Measurements from ENCODE around the gene PCIF1.
"Not testable (repeated sequence)": the region's sequence is repeated elsewhere in the genome, so short reads cannot be mapped to it uniquely, and the experiment has no call there.

The PCIF1 gene

DNA sequence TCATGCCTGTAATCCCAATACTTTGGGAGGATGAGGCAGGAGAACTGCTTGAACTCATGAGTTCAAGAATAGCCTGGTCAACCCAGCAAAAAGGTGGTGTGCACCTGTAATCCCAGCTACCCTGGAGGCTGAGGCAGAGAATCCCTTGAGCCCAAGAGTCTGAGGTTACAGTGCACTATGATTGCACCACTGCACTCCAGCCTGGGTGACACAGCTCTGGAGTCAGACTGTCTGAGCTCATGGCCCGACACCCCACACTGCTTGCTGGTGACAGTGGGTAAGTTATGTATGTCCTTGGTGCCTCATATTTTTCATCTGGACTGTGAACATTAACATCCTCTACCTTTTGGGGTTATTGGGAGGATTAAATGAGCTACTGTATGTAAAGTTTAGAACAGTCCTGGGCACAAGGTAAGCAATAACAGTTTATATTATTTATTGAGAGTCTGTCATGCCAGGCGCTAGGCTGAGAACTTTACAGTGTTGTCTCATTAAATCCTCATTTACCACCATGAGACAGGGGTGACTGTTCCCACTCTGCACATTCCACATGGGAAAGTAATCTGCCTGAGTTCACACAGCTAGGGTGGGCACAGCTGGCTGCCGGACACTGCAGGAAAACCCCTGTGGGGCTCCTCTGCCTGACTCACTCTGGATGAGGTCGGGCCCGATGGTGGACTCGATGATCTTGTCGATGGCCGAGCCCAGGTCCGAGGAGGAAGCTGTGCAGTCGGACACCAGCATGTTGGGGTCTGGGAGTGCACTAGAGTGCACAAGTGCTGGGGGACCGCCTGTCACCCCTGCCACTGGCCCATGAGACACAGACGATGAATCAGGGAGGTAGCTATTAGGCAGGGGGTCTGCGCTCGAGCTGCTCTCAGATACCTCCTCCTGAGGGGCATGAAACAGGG is 34.6 kb downstream of the PCIF1 start:
- no peak for FAIRE-seq

DNA sequence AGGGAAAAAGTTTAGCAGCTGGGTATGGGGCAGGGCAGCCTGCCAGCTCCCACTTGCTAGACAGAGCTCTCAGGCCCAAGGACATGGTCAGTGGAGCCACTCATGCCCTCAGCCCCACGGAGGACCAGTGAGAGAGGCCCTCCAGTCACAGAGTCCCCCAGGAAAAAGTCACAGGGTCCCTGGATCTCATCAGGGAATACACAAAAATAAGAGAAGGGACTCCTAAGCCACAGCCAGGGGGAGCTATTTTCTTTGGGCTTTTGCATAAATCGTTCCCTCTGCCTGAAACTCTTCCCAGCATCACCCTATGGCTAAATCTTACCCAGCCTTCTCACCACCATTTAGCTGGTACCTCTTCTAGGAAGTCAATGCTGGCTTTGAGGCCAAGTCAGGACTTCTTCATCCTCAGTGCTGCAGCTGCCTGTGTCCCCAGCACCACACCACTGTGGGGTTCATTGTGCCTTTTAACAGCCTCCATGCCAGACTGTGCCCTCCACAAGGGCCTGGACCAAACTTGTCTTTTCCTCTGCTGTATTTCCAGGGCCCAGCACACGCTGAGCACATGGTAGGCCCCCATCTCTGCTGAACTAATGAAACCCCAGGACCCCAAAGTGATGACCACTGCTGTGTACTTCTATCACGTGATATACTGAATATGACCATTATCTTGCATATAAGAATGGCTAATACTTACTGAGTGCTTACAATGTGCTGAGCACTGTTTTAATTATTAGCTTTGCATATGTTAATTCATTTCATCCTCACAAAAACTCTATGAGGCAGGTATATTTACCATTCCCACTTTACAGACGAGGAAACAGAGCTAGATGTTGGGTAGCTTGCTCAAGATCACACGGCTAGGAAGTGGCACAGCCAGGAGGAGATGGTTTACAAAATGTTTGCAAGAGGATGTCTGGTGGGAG is 35.5 kb downstream of the PCIF1 start:
- no peak for FAIRE-seq

DNA sequence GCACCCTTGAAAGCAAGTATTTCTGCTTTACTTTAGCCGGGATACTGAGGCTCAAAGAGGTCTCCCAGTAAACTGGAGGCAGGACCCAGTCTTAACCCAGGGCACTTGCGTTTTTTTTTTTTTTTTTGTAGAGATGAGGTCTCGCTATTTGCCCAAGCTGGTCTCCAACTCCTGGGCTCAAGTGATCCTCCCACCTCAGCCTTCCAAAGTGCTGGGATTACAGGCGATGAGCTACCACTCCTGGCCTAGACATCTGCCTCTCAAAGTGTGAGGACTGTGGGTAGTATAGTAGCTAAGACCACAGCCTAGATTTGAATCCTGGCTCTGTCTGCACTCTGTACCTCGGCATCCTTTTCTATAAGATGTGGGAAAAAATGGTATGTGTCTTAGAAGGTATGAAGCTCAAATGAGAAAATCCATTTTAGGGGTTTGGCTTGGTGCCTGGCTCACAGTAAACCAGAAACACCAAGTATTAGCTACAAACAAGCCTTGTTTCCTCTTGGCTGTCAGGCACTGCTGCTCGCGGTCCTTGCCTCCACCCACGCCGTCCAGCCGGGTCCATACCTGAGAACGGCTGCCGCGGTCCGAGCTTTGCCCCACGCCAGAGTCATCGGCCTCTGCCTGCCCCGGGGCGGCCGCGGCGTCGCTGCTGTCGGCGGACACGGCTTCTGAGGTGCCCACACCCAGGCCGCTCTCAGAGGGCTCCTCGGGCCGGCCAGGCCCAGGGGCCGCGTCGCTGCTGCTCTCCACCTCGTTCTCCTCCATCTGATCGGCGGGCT is 36.4 kb downstream of the PCIF1 start:
- FAIRE-seq = no peak

DNA sequence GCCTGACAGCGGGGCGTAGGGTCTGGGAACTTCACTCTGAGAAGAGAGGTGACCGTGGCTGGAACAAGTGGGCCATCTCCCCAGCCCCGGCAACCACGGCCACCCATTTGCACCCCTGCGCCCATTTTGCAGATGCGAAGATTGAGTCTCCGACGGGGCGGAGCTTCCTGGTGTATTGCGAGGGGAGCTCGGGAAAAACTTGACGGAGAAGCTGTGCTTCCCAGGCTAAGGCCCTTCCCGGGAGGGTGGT is 36.9 kb downstream of the PCIF1 start:
- FAIRE-seq = no peak

DNA sequence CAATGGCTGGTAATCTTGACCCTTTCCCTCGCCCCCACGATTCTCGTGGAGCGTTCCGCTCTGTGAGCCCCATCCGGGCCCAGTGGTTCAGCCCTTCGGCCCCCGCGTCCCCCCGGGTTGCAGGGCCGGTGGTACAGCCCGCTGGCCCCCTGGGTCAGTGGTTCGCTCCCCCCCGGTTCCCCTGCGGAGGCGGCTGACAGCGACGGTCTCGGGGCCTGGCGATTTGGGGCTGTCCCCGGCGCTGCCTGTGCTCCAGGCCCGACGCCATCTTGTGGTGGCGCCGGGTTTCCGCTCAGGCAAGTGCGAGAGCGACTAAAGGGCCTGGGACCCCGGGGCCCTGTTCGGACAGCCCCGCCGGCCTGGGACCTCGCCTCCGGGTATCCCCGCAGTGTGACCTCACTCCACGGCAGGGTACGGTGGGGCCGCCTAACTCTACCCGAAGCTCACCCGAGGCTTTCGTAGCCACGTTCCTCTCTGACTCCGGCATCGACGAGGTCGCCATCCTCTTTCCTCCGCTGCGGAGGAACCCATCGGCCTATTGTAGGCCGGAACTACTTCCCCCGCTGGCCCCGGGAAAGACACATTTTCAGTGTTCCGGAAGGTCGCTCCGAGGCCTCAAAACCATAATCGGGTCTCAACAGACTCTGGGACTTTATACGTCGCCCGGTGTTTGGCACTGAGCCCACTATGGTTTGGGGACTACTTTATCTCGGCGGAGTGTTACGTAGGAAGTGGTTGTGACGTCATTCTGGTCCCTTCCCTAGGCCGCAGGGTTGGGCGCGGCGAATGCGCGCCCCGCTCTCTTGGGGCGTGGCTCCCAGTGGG is 37.4 kb downstream of the PCIF1 start, which contains the start of gene ZNF335:
TSS of gene ZNF335 (minus strand) at position 529 of the 825 bp plus-strand sequence. CDS start 793 bp downstream, outside the sequence.
- peak; percentile 70 for FAIRE-seq

DNA sequence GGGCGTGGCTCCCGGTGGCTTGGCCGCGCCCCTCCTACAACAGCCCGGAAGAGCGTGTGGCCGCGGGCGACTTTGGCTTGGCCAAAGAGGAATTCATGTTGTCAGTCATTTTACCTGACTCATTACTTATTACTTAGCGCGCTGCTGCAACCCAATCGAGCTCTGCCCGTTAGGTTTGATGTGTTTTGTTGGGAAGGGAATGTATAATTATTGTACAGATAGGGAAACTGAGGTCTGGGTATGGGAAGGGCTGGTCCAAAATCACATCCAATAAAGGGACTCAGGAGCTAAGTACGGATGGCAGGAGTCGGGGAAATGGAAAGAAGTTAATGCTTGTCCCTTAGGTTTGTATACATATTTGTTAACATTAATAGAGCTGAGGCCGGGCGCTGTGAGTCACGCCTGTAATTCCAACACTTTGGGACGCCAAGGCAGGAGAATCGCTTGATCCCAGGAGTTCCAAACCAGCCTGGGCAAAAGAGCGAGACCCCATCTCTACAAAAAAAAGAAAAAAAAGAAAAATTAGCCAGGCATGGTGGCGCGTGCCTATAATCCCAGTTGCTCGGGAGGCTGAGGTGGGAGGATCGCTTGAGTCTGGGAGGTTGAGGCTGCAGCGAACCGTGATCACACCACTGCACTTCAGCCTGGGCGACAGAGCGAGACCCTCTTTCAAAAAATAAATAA is 38.2 kb downstream of the PCIF1 start:
- FAIRE-seq = no peak

DNA sequence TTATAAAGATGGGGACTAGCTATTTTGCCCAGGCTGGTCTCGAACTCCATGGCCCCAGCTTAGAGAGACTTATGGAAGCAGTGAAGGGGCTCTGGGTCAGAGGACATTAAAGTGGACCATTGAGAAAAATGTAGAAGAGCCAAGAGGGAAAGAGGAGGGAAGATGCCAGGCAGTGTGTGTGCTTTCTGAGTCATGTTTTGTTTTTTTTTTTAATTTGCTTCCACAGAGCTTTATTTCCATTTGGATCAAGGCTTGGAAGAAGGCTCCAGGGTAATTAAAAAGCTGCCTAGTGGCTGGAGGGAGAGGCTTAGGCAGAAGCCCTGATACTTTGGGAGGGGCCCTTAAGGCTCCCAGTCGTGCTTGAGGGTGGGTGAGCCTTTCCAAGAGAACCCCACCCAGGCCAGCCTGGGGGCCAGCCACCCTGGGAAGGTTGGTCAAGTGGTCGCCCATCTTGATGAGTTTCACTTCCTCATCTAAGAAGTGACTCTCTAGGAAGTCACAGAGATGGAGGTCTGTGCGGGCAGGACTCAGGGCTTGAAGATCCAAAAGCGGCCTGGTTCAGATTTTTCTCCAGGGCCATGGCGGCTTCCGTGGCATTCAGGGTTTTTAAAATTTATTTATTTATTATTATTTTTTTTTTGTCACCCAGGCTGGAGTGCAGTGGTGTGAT is 40.5 kb downstream of the PCIF1 start:
- FAIRE-seq = no peak

DNA sequence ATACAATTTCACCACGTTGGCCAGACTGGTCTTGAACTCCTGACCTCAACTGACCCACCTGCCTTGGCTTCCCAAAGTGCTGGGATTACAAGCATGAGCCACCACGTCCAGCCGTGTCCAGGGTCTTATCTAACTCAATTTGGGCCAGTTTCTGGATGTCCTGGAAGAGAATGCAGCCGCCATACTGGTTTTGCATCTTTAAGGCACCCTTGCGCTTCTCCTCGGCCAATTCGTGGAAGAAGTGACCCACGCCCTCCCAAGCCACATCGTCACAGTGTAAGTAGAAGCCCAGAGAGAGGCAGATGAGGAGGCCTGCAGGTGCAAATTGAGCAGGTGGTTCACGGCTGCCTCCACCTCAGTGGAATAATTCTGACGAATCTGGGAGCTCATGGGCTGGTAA is 41.2 kb downstream of the PCIF1 start:
- FAIRE-seq = no peak

DNA sequence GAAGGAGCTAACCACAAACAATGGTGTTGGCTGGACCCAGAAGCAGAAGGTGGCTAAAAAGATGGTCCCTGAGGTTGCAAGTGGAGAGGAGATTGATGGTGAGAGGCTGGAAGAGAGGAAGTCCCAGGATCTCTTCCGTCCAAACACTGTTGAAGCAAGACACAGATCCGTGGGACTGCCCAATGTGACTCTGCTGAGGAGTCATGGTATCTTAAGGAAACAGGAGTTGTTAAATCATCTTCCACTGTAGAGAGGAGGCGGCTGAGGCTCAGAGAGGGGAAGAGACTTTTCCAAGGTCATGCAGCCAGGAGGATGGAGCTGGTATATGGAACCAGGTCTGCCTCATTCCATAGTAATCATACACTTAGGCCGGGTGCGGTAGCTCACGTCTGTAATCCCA is 41.6 kb downstream of the PCIF1 start:
- FAIRE-seq = no peak

DNA sequence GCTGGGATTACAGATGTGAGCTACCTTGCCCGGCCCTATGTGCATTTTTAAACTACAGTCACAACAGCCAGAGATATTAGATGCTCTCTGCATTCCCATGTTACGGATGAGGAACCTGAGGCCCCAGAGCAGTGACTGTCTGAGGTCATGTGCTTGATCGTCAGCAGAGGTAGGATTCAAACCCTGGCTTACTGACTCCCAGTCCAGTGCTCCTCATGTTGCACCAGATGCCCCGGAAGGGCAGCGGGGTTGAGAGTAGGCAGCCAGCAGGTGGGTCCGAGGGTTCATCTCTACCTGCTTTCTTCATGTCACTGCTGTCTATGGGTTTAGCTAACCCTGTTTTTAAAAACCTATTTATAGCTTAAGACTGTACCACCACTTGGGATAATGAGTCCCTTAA is 46.8 kb downstream of the PCIF1 start:
- no peak for FAIRE-seq

DNA sequence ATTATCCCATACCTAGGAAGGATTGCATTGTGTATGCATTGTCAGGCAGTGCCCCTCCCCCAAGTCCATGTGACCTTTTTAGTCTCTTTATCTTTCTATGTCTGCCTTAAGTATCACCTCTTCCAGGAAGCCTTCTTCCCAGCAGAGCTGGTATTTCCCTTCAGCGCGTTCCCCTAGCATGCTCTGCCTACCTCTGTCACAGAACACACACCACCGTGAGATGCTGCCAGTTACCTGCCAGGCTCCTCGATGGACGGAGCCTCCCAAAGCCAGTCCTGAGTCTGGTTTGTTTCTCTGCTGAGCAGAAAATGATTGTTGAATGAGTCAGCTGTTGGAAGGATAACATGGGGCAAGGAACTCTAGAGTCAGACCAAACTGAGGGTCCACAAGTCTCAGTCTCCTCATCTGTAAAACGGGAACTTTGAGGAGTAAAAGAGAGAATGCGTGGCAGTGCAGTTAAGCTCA is 48.8 kb downstream of the PCIF1 start:
- no peak for FAIRE-seq

DNA sequence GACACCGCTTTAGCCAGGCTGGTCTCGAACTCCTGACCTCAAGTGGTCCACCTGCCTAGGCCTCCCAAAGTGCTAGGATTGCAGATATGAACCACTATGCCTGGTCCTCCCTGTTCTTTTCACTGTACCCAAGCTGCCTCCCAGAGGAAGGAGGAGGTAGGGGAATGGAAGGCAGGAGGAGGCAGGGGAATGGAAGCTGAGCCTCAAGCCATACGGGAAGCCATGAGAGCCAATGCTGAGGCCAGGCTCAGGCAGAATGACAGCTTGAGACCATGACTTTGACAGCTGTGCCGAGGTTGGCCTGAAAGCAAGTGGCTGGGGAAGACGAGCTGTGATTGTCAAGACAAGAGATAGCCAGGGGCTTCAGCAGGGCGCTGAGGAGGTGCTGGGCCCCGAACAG is 51.1 kb downstream of the PCIF1 start:
- no peak for FAIRE-seq

DNA sequence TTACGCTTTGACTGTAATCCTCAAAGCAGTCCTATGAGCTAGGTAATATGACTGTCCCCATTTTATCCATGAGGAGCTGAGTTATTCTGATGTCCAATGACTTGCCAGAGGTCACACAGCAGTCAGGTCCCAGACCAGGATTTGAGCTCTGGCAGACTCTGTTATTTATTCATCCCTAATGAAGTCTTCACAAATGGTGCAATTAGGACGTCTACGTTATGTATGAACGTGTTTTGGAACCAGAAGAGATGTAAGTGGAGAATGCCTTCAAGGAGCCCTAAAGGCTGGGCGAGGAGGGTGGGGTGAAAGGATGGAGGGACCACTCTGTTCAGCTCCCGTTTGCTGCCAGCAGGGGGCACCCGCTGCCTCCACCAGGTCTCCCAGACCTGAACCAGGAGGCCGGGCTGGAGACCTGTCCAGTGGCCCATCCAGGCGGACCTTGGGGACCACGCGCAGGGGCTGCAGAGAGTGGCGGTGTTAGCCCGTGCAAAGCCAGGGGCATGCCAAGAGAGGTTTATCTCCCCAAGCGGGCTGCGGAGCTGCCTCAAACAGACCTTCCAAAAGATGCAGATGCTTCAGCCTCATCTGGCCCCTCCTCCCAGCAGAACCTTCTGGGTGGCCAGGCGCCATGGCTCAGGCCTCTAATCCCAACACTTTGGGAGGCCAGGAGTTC is 52.8 kb downstream of the PCIF1 start:
- no peak for FAIRE-seq

DNA sequence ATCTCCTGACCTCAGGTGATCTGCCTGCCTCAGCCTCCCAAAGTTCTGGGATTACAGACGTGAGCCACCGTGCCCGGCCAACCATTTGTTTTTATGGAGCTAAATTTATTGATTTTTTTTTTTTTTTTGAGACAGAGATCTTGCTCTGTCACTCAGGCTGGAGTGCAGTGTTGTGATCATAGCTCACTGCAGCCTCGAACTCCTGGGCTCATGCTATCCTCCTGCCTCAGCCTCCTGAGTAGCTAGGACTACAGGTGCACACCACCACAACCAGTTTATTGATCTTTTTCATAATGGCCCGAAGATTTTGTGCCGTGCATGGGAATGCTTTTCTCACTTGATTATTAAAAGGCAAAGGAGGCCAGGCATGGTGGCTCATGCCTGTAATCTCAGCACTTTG is 54.3 kb downstream of the PCIF1 start:
- FAIRE-seq = not testable (repeated sequence)

DNA sequence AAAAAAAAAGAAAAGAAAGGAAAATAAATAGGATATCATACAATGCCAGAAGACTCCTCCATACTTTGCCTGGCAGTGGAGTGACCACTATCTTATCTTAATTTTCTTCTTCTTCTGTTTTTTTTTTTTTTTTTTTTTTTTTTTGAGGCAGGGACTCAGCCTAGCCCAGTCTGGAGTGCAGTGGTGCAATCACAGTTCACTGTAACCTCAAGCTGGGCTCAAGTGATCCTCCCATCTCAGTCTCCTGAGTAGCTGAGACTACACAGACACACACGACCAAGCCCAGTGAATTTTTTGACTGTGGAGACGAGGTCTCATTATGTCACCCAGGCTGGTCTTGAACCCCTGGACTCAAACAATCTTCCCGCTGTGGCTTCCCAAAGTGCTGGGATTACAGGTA is 57.1 kb downstream of the PCIF1 start:
- FAIRE-seq = no peak

DNA sequence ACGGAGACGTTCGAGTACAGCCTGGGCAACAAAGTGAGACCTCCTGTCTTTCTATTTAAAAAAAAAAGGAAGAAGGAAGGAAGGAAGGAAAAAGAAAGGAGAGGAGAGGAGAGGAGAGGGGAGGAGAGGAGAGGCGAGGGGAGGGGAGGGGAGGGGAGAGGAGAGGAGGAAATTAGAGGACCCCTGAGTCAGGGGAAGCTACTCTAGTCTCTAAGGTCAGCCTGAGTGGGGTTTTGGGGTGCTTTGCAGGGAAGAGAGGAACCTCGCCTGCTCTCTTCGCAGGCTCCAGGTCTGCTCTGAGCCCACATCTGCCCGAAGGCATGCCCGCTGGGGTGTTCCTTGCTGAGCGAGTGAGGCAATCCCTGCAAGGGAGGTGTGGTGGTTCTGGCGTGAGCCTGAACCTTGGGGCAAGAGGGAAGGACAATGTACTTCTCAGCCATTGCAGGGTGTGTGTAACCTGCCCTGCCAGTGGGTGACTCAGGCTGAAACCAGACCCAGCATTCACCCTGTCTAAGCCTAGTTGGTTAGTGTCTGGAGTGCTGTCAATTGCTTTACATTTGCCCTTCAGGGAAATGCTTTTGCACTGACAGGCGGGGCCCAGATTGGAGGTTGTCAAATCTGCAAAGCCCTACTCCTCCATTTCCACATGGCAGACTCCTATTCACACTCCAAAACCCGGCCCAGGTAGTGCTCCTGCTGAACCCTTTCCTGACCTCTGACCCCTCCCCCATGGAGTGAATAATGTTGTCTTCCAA is 58.9 kb downstream of the PCIF1 start:
- no peak for FAIRE-seq

DNA sequence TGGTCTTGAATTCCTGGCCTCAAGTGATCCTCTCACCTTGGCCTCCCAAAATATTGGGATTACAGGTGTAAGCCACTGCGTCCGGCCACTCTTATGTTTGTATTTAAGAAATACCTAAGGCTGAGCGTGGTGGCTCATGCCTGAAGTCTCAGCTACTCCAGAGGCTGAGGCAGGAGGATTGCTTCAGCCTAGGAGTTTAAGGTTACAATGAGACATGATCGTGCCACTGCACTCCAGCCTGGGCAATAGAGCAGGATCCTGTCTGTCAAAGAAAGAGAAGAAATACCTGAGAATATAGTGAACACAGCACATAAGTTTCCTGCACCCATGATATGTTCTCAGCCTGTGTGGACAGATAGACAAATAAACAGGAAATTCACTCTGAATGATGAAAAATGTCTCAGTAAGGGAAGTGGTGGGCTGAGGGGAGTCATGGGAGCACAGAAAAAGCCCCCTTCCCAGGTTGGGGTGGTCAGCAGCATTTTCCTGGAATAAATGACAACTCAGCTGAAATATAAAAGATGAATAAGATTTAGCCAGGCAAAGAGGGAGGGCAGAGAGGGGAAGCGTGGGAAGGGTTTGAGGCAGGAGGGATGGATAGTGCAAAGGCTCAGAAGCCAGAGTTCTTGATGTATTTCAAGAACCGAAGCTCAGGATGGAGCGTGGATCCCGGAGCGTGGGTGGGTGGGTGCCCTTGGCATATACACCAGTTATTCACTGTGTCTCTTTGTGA is 60.4 kb downstream of the PCIF1 start:
- no peak for FAIRE-seq

DNA sequence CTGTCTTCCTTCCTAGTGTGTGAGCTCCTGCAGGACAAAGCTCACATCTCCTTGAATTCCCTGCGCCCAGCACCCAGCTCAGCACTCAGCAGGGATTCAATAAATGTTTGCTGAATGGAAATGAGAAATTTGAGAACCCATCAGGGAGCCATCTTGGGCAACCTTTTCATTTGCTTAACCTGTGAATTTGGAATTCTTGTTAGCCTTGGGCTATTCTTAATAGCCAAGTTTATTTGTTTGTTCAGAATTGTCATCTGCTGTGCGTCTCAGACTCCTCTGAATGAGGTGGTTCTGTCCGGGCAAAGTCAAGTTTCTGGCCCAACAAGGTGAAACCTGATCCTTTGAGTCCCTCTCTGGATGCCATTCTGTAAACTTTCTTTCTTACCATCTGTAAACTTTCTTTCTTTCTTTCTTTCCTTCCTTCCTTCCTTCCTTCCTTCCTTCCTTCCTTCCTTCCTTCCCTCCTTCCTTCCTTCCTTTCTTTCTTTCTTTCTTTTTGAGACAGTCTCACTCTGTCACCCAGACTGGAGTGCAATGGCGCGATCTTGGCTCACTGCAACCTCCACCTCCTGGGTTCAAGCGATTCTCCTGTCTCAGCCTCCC is 61.1 kb downstream of the PCIF1 start:
- not testable (repeated sequence) for FAIRE-seq
